ENCODE results near the gene TOM1L2. TPM values are rescaled to one million over a fixed set of nuclear protein-coding genes. Genes with fewer than 3 reads are reported as not detected.
A peak's percentile ranks its signal among the peaks of the same experiment; 100 is the strongest.

TOM1L2 gene
- total and polyA plus RNA-seq, 8 donors = 20.3 to 28.2 (median 22.2) TPM

DNA sequence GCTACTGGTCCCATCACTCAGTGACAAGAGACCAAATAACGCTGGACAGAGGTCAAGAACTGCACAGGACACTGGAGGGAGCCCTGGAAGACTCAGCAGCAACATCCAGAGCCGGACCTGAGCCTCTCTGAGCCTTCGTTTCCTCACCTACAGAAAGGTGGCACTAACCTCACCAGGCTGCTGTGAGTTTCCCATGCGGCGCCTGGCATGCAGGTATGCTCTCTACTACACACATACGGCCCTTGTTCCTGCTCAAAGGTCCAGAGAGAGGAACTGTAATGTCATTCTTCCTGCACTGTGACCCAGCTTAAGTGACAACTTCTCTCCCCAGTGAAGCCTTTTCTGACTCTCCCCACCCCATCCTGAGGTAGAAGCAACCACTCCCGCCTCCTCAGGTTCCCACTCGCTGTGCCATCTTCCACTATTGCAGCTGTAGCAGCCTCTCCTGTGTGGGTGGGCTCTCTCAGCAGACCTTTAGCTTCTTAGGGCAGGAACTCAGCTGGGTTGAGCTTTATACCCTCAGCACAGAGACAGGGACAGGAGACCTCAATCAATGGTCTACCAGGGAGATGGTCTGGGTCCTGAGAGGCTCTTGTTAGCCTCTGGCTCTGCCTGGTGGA lies 91.5 kb downstream of the TOM1L2 start:
- H3K4me3 ChIP-seq = no peak overlapping the region
- no peak overlapping the region for H3K27ac ChIP-seq
- no peak for ATAC-seq
- TF ChIP-seq, protein P1, sequence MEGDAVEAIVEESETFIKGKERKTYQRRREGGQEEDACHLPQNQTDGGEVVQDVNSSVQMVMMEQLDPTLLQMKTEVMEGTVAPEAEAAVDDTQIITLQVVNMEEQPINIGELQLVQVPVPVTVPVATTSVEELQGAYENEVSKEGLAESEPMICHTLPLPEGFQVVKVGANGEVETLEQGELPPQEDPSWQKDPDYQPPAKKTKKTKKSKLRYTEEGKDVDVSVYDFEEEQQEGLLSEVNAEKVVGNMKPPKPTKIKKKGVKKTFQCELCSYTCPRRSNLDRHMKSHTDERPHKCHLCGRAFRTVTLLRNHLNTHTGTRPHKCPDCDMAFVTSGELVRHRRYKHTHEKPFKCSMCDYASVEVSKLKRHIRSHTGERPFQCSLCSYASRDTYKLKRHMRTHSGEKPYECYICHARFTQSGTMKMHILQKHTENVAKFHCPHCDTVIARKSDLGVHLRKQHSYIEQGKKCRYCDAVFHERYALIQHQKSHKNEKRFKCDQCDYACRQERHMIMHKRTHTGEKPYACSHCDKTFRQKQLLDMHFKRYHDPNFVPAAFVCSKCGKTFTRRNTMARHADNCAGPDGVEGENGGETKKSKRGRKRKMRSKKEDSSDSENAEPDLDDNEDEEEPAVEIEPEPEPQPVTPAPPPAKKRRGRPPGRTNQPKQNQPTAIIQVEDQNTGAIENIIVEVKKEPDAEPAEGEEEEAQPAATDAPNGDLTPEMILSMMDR (IDR thresholded peaks at IDR 0.05) = no peak
- WGBS, 2 donors = 93 to 94% methylated on average over 8 of the region's 8 CpGs
- H3K36me3 ChIP-seq = peaks cover 3 to 7% (median 6%) of the 10 kb centered on the region in 3 donors
- H3K9me3 ChIP-seq = no peaks in the 10 kb centered on the region
- no peaks in the 10 kb centered on the region for H3K27me3 ChIP-seq
- no peak for FAIRE-seq
- intact Hi-C loops (cut with DNase I) = loop anchor here in 1 of 3 donors (10.0 kb wide), 1 partner anchor 144 kb away; no protein-coding TSS in a partner anchor
- DNase-seq = no peak
- H3K4me1 ChIP-seq = peaks cover 27 to 34% (median 29%) of the 10 kb centered on the region in 3 donors

DNA sequence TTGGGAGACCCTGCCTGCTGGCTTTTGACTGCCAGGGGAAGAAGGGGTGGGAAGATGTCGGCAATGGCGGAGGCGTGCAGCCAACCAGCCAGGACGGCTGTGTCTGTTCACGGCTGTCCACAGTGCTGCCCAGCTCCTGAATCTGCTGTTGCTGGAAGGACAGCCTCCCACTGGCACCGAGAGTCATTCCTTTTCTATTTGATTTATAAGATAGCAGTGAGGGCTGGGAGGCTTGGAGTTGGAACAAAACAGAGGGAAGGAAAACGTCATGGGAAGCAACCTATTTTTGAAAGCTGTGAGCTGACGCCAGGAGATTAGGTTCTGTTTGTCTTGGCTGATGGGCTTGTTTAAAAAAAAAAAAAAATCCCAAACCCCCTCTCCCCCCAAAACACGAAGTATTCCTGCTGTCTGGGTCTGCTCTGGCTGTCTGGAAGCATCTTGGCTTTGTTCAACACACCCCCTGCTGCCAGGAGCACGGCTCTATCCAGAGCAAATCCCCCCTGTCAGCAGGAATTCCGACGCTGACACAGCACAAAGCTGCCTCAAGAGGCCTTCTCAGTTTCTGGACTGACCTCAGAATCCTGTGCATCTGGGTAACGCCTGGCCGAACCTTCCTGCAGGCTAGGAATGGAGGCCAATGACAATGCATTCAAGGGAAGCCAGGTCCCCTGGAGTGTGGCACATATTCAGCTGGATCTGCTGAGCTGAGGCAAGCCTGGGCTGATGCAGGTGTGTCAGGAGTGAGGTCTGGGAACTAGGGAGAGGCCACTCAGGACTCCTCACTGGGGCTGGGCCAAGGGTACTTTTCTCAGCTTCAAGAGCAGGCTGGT lies 94.5 kb downstream of the TOM1L2 start:
- DNase-seq (peak; percentile 78 to 91 (median 84)), ATAC-seq (peak; percentile 87 to 93 (median 92)), FAIRE-seq (peak; percentile 90)
- TF ChIP-seq, protein P1 (IDR thresholded peaks at IDR 0.05) = no peak
- H3K27me3 ChIP-seq = no peaks in the 10 kb centered on the region
- 1 to 5% methylated on average over 14 of the region's 14 CpGs for WGBS, 2 donors
- peaks cover 27 to 34% (median 29%) of the 10 kb centered on the region in 3 donors for H3K4me1 ChIP-seq
- intact Hi-C loops (cut with DNase I) = no loop called here
- H3K36me3 ChIP-seq = no peaks in the 10 kb centered on the region
- peak overlapping the region; percentile 76 to 96 (median 91) for H3K27ac ChIP-seq
- H3K4me3 ChIP-seq = no peak overlapping the region
- no peaks in the 10 kb centered on the region for H3K9me3 ChIP-seq

DNA sequence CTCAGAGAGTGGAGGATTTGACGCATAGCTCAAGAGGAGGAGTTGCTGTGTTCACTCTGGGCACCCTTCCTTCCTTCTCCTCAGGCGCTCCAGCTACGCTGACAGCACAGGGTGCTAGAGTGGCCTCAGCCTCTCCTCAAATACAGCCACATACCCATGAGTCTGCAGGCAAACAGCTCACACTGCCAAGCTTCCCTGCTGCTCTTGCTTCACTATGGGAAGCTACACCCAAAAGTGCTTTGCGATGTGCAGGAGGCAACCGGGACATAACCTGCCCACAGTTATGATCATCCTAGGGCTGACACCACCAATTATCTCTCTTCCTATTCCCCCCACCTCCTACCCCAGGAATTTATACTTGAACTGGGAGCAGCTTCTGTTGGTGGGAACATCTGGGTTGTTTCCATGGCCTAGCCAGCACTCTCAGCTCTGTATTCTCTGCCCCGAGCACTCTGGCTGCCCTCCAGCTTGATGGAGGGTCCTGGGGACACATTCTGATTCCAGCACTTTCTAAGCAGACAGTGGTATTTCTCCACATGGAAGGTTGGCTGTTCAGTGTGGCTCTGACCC lies 95.2 kb downstream of the TOM1L2 start:
- ATAC-seq (peak; percentile 39 to 62 (median 50)), DNase-seq (peak in 3 of 6 donors; percentile 39 to 51 (median 43)), FAIRE-seq (no peak)
- intact Hi-C loops (cut with DNase I) = no loop called here
- TF ChIP-seq, protein P1 (IDR thresholded peaks at IDR 0.05) = no peak
- peak overlapping the region; percentile 76 to 96 (median 91) for H3K27ac ChIP-seq
- no peaks in the 10 kb centered on the region for H3K27me3 ChIP-seq
- peaks cover 27 to 34% (median 29%) of the 10 kb centered on the region in 3 donors for H3K4me1 ChIP-seq
- no peaks in the 10 kb centered on the region for H3K36me3 ChIP-seq
- WGBS, 2 donors = 36 to 40% methylated on average over 6 of the region's 6 CpGs
- no peaks in the 10 kb centered on the region for H3K9me3 ChIP-seq
- no peak overlapping the region for H3K4me3 ChIP-seq

DNA sequence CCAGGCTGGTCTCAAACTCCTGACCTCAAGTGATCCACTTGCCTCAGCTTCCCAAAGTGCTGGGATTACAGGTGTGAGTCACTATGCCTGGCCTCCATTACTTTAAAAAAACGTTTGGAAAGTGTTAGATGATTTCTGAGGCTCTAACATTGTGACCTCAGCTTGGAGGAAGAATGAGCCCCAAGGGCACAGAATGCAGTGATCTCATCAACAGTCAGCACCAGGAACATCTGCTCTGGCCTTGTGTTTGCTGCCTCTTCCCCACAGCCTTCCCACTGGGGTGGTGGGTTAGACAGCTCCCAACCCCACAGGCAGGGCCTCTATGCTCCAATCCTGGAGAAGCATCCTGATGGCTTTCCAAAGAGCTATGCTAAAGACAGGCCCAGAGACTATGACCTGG lies 97.7 kb downstream of the TOM1L2 start:
- ATAC-seq = no peak

More for the DNA sequence above, 97.7 kb downstream of the TOM1L2 start:
- WGBS, 2 donors = 26 to 52% methylated on average over 1 of the region's 1 CpG
- Histone ChIP-seq H3K36me3 (no peaks in the 10 kb centered on the region), H3K4me3 (no peak overlapping the region), H3K9me3 (no peaks in the 10 kb centered on the region), H3K27ac (no peak overlapping the region), H3K27me3 (no peaks in the 10 kb centered on the region), H3K4me1 (peaks cover 27 to 34% (median 29%) of the 10 kb centered on the region in 3 donors)
- intact Hi-C loops (cut with DNase I) = no loop called here
- DNase-seq = peak in 1 of 6 donors; percentile 6
- TF ChIP-seq, protein P1 (IDR thresholded peaks at IDR 0.05) = no peak
- FAIRE-seq = no peak
